ENCODE data around the gene MLLT10. TPM values are rescaled to one million over a fixed set of nuclear protein-coding genes. Genes with fewer than 3 reads are reported as not detected.

MLLT10 gene
- total and polyA plus RNA-seq, 10 of the 15 experiments (the other 5 are each of a cell fraction or from before 2014, with no cell fraction given), result 8.7 to 61.1 (median 28.5) TPM

- TF ChIP-seq ZNF592 (IDR thresholded peaks at IDR 0.05) (no peak), ESRRA (IDR thresholded peaks at IDR 0.05; ENCODE audit: low read length) (no peak), HDAC6 (IDR thresholded peaks at IDR 0.05; ENCODE audit: unreplicated experiment) (no peak), POLR2A (IDR thresholded peaks at IDR 0.05; ENCODE audit: low read depth, low read length) (no peak), SREBF1 (IDR thresholded peaks at IDR 0.05; ENCODE audit: low read length) (no peak), MTA2 (IDR thresholded peaks at IDR 0.05; ENCODE audit: low read depth) (no peak), ZNF274 (IDR thresholded peaks at IDR 0.05; ENCODE audit: insufficient read depth, insufficient read length) (no peak)
- TF ChIP-seq, protein P1, sequence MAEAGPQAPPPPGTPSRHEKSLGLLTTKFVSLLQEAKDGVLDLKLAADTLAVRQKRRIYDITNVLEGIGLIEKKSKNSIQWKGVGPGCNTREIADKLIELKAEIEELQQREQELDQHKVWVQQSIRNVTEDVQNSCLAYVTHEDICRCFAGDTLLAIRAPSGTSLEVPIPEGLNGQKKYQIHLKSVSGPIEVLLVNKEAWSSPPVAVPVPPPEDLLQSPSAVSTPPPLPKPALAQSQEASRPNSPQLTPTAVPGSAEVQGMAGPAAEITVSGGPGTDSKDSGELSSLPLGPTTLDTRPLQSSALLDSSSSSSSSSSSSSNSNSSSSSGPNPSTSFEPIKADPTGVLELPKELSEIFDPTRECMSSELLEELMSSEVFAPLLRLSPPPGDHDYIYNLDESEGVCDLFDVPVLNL (IDR thresholded peaks at IDR 0.05; ENCODE audit: low read depth, low read length), result no peak
- TF ChIP-seq, protein P2, sequence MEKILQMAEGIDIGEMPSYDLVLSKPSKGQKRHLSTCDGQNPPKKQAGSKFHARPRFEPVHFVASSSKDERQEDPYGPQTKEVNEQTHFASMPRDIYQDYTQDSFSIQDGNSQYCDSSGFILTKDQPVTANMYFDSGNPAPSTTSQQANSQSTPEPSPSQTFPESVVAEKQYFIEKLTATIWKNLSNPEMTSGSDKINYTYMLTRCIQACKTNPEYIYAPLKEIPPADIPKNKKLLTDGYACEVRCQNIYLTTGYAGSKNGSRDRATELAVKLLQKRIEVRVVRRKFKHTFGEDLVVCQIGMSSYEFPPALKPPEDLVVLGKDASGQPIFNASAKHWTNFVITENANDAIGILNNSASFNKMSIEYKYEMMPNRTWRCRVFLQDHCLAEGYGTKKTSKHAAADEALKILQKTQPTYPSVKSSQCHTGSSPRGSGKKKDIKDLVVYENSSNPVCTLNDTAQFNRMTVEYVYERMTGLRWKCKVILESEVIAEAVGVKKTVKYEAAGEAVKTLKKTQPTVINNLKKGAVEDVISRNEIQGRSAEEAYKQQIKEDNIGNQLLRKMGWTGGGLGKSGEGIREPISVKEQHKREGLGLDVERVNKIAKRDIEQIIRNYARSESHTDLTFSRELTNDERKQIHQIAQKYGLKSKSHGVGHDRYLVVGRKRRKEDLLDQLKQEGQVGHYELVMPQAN (conservative IDR thresholded peaks at IDR 0.05), result no peak
Observed at GRCh38 chr10:21529032-21529910, 4.8 kb upstream of the MLLT10 start (continued).

Measured in GM12878 (cell line).